GM23338 (cell line): ENCODE results near the gene SASH1. TPM values are rescaled to one million over a fixed set of nuclear protein-coding genes. Genes with fewer than 3 reads are reported as not detected.

Experiments used
- ATAC-seq: fragments of 200-7000 bp; cut with Tn5 transposase; 3 replicates; pipeline ENCODE4 v1.9.1; 2020
- DNase-seq: peaks from one replicate; pipeline ENCODE4 v3.0.0-alpha.2; 2015; ENCODE audit warnings: low spot score
- H2AFZ ChIP-seq: fragments of 200-600 bp; sonication (generic); 2 replicates; pipeline ENCODE4 v1.8.0; 2016; ENCODE audit warnings: antibody characterized with exemption, mild to moderate bottlenecking, moderate library complexity
- H3F3A ChIP-seq: fragments of 200-600 bp; sonication (generic); replicated peaks from 2 replicates; pipeline ENCODE4 v1.8.0; 2017; ENCODE audit warnings: antibody characterized with exemption, mixed run types, low read depth
- H3K27ac ChIP-seq: fragments of 200-600 bp; sonication (generic); 2 replicates; pipeline ENCODE4 v1.6.1; 2016; ENCODE audit warnings: low read depth
- H3K27me3 ChIP-seq: fragments of 200-600 bp; sonication (generic); 2 replicates; pipeline ENCODE4 v1.8.0; 2016; ENCODE audit warnings: mild to moderate bottlenecking, mixed run types, moderate library complexity; ENCODE audit not compliant: insufficient read depth
- H3K36me3 ChIP-seq: fragments of 200-600 bp; sonication (generic); 2 replicates; pipeline ENCODE4 v1.8.0; 2016; ENCODE audit warnings: mild to moderate bottlenecking; ENCODE audit not compliant: insufficient read depth
- H3K4me1 ChIP-seq: fragments of 200-600 bp; sonication (generic); 2 replicates; pipeline ENCODE4 v1.8.0; 2016; ENCODE audit warnings: mild to moderate bottlenecking, moderate library complexity; ENCODE audit not compliant: insufficient read depth
- H3K4me2 ChIP-seq: fragments of 200-600 bp; sonication (generic); 2 replicates; pipeline ENCODE4 v1.7.1; 2017; ENCODE audit warnings: mixed run types
- H3K4me3 ChIP-seq: fragments of 200-600 bp; sonication (generic); 2 replicates; pipeline ENCODE4 v1.6.1; 2016; ENCODE audit warnings: mixed run types
- H3K79me2 ChIP-seq: fragments of 200-600 bp; sonication (generic); replicated peaks from 2 replicates; pipeline ENCODE4 v1.8.0; 2017; ENCODE audit warnings: mild to moderate bottlenecking; ENCODE audit not compliant: insufficient read depth
- H3K9me2 ChIP-seq: fragments of 200-600 bp; sonication (generic); 2 replicates; pipeline ENCODE4 v1.8.0; 2017; ENCODE audit not compliant: insufficient read depth
- H4K20me1 ChIP-seq: fragments of 200-600 bp; sonication (generic); replicated peaks from 2 replicates; pipeline ENCODE4 v1.8.0; 2017; ENCODE audit warnings: mild to moderate bottlenecking; ENCODE audit not compliant: insufficient read depth
- H3K27ac Mint-ChIP-seq: 2 replicates; pipeline ENCODE4 v1.8.0; 2020; ENCODE audit warnings: inconsistent platforms, mild to moderate bottlenecking, moderate library complexity, mixed read lengths
- H3K27me3 Mint-ChIP-seq: 3 replicates; pipeline ENCODE4 v1.8.0; 2022; ENCODE audit warnings: low read depth, mild to moderate bottlenecking, moderate library complexity, mixed read lengths, inconsistent platforms; ENCODE audit not compliant: insufficient read depth, poor library complexity
- H3K36me3 Mint-ChIP-seq: 3 replicates; pipeline ENCODE4 v1.8.0; 2021; ENCODE audit warnings: low read depth, mild to moderate bottlenecking, inconsistent platforms, moderate library complexity, mixed read lengths
- H3K4me1 Mint-ChIP-seq: 3 replicates; pipeline ENCODE4 v1.8.0; 2020; ENCODE audit warnings: mild to moderate bottlenecking, inconsistent platforms, mixed read lengths
- H3K4me3 Mint-ChIP-seq: 3 replicates; pipeline ENCODE4 v1.8.0; 2021; ENCODE audit warnings: moderate library complexity, mild to moderate bottlenecking, inconsistent platforms, mixed read lengths
- H3K9me3 Mint-ChIP-seq: 3 replicates; pipeline ENCODE4 v1.8.0; 2020; ENCODE audit warnings: moderate library complexity, mild to moderate bottlenecking, inconsistent platforms, mixed read lengths
- CREB1 ChIP-seq: fragments of 250-450 bp; sonication (Bioruptor Pico); IDR thresholded peaks from 2 replicates; pipeline ENCODE4 v1.5.0; 2020; ENCODE audit warnings: low read depth, mild to moderate bottlenecking, moderate library complexity
- CTCF ChIP-seq, 2 experiments: fragments of 200-600 bp in 1 of 2; sonication (generic) in 1 of 2; conservative IDR thresholded peaks; 2 replicates each; pipeline versions ENCODE4 v1.5.1 to v1.6.1; 2016 to 2017; ENCODE audit warnings: antibody characterized with exemption in 2 of 2, low read depth in 2 of 2, mild to moderate bottlenecking in 2 of 2, moderate library complexity in 1 of 2
- EZH2 ChIP-seq: fragments of 200-600 bp; sonication (generic); IDR thresholded peaks from one replicate; pipeline ENCODE4 v1.8.0; 2017; ENCODE audit warnings: antibody characterized with exemption, mild to moderate bottlenecking, low read depth; ENCODE audit not compliant: unreplicated experiment
- EZH2phosphoT487 ChIP-seq: fragments of 200-600 bp; sonication (generic); IDR thresholded peaks from one replicate; pipeline ENCODE4 v1.8.1; 2018; ENCODE audit warnings: antibody characterized with exemption; ENCODE audit not compliant: unreplicated experiment
- JUNB ChIP-seq: IDR thresholded peaks from one replicate; pipeline ENCODE4 v1.6.1; 2016; ENCODE audit warnings: antibody characterized with exemption; ENCODE audit not compliant: unreplicated experiment
- NANOG ChIP-seq: IDR thresholded peaks from 2 replicates; pipeline ENCODE4 v1.6.1; 2016; ENCODE audit warnings: antibody characterized with exemption, borderline replicate concordance
- POLR2AphosphoS5 ChIP-seq: IDR thresholded peaks from 2 replicates; pipeline ENCODE4 v1.6.1; 2016; ENCODE audit warnings: antibody characterized with exemption, low read depth
- REST ChIP-seq: IDR thresholded peaks from one replicate; pipeline ENCODE4 v1.6.1; 2018; ENCODE audit warnings: antibody characterized with exemption; ENCODE audit not compliant: unreplicated experiment
- ZNF114 ChIP-seq: fragments of 250-450 bp; sonication (Bioruptor Pico); IDR thresholded peaks from 2 replicates; pipeline ENCODE4 v1.5.0; 2020; ENCODE audit warnings: mild to moderate bottlenecking, moderate library complexity
- ZNF331 ChIP-seq: fragments of 250-450 bp; sonication (Bioruptor Pico); IDR thresholded peaks from 2 replicates; pipeline ENCODE4 v1.5.0; 2020; ENCODE audit warnings: low read depth, mild to moderate bottlenecking, moderate library complexity
- polyA plus RNA-seq: library from polyadenylated mRNA; unstranded; fragments of >200 nt; fragmentation: Nextera tagmentation; extraction: Ambion mirVana; gene quantifications from 2 replicates; pipeline ENCODE4 v1.2.1, GENCODE V29; 2016
- total RNA-seq: library from RNA; depleted of rRNA; stranded (reverse); fragments of >200 nt; shearing (Covaris generic); gene quantifications from 2 replicates; pipeline ENCODE4 v1.2.3, GENCODE V29; 2014

SASH1 gene
- total and polyA plus RNA-seq, 2 experiments from 2014 or later, result 8.2 to 30.2 TPM

DNA sequence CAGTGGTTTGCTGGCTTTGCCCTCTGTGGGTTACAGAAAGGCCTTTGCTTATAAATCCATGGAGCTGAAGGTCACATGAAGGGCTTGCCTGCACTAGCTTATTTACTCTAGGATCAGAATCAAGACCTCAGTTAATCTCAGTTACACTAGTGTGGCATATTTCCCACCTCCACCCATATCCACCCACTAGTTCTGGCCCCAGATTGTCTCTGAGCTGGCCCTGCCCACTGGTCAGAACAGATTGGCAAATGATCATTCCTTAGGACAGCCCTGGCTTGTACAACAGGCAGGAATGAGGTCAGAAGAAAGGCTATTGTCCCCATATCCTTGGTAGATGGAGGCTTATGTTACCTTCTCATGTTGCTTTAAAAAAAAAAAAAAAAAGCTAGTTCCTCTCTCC lies 33.3 kb upstream of the SASH1 start (continued):
- TF ChIP-seq REST (no peak), ZNF331 (no peak), CREB1 (CRISPR knock-in tag) (no peak), JUNB (no peak), CTCF (conservative IDR thresholded peaks at IDR 0.05; ENCODE audit: low read depth in 2 of 2) (no peak), POLR2AphosphoS5 (no peak)

DNA sequence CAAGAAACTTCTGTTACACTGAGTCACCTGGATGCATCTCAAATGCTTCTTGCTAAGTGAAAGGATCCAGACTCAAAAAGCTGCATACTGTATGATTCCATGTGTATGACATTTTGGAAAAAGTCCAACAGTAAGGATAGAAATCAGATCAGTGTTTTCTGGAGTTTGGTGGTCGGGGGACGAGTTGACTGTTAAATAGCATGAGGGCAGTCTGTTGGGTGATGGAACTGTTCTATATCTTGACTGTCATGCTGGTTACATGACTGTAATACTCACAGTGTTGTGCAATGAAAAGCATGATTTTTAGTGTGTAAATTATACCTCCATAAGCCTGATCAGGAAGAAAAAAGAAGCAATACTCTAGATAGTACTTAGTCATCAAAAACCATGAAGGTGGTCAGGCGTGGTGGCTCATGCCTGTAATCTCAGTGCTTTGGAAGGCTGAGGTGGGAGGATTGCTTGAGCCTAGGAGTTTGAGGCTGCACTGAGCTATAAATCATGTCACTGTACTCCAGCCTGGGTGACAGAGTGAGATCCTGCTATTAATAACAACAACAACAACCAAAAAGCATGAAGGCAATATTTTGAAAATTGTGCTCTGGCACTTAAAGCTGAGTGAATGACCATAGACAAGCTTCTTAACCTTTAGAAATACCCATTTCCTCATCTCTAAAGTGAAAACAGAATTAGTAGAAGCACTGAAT lies 30.5 kb upstream of the SASH1 start:
- H3K4me1 Mint-ChIP-seq, result peaks cover 9% of the 10 kb centered on the region; the same call in 2 of the 3 replicates
- no peaks in the 10 kb centered on the region for H3K79me2 ChIP-seq
- TF ChIP-seq REST (no peak), CREB1 (CRISPR knock-in tag) (no peak), CTCF (conservative IDR thresholded peaks at IDR 0.05; ENCODE audit: low read depth in 2 of 2) (no peak), EZH2 (no peak), EZH2phosphoT487 (no peak), NANOG (no peak), ZNF114 (CRISPR knock-in tag) (no peak)

More for the DNA sequence above, 30.5 kb upstream of the SASH1 start:
- no peak overlapping the region for H3K4me2 ChIP-seq
- H3K36me3 ChIP-seq, result no peaks in the 10 kb centered on the region
- DNase-seq (no peak), ATAC-seq (no peak)
- no peaks in the 10 kb centered on the region for H3F3A ChIP-seq
- Mint-ChIP-seq H3K36me3 (no peaks in the 10 kb centered on the region), H3K27me3 (no peaks in the 10 kb centered on the region), H3K9me3 (no peaks in the 10 kb centered on the region), H3K27ac (no peak overlapping the region), H3K4me3 (no peak overlapping the region)
- no peaks in the 10 kb centered on the region for H3K9me2 ChIP-seq
- H3K27me3 ChIP-seq, result no peaks in the 10 kb centered on the region
- H2AFZ ChIP-seq, result no peak overlapping the region; the same call in 1 of the 2 replicates
- no peak overlapping the region for H3K4me3 ChIP-seq
- no peak overlapping the region for H3K27ac ChIP-seq
- H4K20me1 ChIP-seq, result no peaks in the 10 kb centered on the region
- no peaks in the 10 kb centered on the region for H3K4me1 ChIP-seq
